HUES48 (cell line): ENCODE data around the gene PTPA.

Source experiments
- H3K27ac ChIP-seq: one replicate; pipeline ENCODE4 v1.7.0; 2013; ENCODE audit warnings: low read depth, low read length, inconsistent platforms
- H3K27me3 ChIP-seq: 2 replicates; pipeline ENCODE4 v1.6.1; 2013; ENCODE audit warnings: mild to moderate bottlenecking, low read length; ENCODE audit not compliant: control insufficient read depth, insufficient read depth
- H3K36me3 ChIP-seq: 2 replicates; pipeline ENCODE4 v1.6.1; 2013; ENCODE audit warnings: low read length; ENCODE audit not compliant: control insufficient read depth, insufficient read depth
- H3K4me1 ChIP-seq: 2 replicates; pipeline ENCODE4 v1.6.1; 2013; ENCODE audit warnings: mild to moderate bottlenecking, low read length; ENCODE audit not compliant: control insufficient read depth, insufficient read depth
- H3K4me3 ChIP-seq: 2 replicates; pipeline ENCODE4 v1.5.1; 2013; ENCODE audit warnings: mild to moderate bottlenecking, low read depth, low read length
- H3K9ac ChIP-seq: 2 replicates; pipeline ENCODE4 v1.6.1; 2013; ENCODE audit warnings: mild to moderate bottlenecking, low read depth, low read length, moderate library complexity
- H3K9me3 ChIP-seq: 2 replicates; pipeline ENCODE4 v1.6.1; 2013; ENCODE audit warnings: low read length; ENCODE audit not compliant: control insufficient read depth, insufficient read depth

The PTPA gene

DNA sequence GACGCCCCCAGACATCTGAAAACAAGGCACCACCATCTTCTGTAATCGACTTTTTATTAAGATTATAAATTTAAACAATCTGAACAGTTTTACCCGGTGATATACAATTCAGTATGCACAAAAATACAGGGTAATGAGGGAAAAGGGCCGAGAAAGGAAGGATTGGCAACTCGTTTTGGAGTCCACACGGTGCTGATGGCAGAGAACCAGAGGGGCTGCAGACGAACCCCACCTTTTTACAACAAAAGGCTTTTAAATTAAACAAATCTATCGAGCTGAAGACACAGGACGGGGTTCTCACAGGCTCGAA, 64.3 kb downstream of the PTPA start:
- H3K4me3 ChIP-seq, result peak overlapping the region; percentile 72
- no peaks in the 10 kb centered on the region for H3K9me3 ChIP-seq
- H3K27ac ChIP-seq, result peak overlapping the region; percentile 59
- H3K4me1 ChIP-seq, result peaks cover 14% of the 10 kb centered on the region
- no peaks in the 10 kb centered on the region for H3K36me3 ChIP-seq
- H3K27me3 ChIP-seq, result peaks cover 87% of the 10 kb centered on the region
- H3K9ac ChIP-seq, result no peak overlapping the region

DNA sequence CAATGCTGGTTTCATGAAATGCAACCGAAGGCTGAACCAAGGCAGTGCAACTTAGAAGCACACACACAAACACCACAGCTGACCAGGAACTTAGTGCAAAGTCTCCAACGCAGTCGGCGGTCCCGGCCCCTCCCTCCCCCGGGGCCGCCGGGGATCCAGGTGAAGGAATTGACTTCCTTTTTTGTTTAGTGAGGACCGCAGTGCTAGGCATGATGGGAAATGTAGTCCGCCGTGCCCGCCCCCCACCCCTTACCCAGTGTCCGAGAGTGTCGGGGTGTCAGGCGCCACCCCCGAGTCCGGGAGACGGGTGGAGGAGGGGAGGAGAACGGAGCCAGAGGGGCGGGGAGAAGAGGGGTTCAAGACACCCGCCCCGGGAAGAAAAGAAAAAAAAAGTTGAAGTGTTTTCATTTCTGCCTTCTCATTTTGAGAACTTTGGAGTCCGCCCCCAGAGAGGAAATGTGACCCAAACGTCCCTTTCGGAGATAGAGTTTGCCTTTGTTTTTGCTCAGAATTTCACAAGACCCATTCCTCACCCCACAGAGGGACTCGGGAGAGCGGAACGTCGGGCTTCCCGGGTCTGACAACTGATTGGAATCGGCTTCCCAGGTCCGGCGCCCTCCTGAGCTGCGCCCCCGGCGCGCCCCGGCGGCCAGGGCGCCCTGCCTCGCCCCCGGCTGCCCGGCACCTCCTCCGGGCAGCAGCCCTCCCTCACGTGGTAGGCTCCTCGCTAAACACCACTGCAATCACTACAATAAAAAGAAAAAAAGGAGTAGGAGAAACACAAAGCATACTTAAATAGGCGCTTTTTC, 64.8 kb downstream of the PTPA start:
- H3K27ac ChIP-seq, result peak overlapping the region; percentile 59
- H3K4me3 ChIP-seq, result peak overlapping the region; percentile 72
- no peaks in the 10 kb centered on the region for H3K9me3 ChIP-seq
- H3K36me3 ChIP-seq, result no peaks in the 10 kb centered on the region
- H3K4me1 ChIP-seq, result peaks cover 14% of the 10 kb centered on the region
- H3K9ac ChIP-seq, result no peak overlapping the region
- H3K27me3 ChIP-seq, result peaks cover 90% of the 10 kb centered on the region

DNA sequence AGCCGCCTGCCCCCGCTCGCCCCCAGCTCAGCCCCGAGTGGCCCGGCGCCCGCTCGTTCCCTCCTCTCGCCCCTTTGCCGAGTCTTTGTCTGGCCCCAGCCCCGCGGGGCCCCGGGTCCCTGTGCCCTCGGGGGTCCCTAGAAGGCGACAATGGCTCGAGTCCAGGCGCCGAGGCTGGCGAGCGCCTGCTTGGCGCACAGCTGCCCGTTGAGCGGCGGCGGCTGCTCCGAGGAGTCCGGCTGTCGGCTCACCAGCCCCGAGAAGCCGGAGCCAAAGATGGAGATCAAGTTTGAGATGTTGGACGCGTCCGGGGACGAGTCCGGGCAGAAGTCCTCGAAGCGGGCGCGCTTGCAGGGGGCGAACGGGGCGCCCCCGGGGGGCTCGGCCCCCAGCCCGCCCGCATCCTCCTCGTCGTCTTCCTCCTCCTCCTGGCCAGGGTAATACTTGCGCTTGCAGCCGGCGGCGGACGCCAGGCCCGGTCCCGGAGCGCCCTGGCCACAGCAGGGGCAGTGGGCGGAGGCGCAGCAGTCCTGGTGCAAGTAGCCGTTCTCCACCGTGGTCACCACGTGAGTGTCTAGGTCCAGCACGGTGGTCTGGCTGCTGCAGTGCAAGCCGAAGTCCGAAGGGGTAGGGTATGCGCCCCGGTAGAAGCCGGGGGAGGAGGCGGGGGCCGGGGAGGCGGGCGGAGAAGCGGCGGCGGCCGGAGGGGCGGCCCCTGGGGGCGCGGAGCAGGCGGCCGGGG, 65.7 kb downstream of the PTPA start:
- Histone ChIP-seq H3K4me1 (peaks cover 14% of the 10 kb centered on the region), H3K27ac (no peak overlapping the region), H3K9me3 (no peaks in the 10 kb centered on the region), H3K4me3 (peak overlapping the region; percentile 72), H3K27me3 (peaks cover 92% of the 10 kb centered on the region), H3K36me3 (no peaks in the 10 kb centered on the region), H3K9ac (no peak overlapping the region)

DNA sequence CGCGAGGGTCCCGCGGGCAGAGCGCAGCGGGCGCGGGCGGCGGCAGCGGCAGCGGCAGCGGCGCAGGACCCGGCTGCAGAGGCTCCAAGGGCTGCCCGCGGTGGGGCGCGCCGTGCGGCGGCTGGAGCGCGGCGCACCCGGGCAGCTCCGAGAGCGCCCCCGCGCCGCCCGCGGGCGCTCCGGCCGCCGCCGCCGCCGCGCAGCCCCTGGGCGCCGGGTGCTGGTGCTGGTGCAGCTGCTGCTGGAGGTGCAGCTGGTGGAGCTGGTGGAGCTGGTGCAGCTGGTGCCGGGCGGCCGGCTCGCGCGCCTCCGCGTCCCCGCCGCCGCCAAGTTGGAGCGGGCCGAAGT, 66.2 kb downstream of the PTPA start:
- no peak overlapping the region for H3K9ac ChIP-seq
- H3K4me3 ChIP-seq, result peak overlapping the region; percentile 72
- no peak overlapping the region for H3K27ac ChIP-seq
- no peaks in the 10 kb centered on the region for H3K36me3 ChIP-seq
- H3K4me1 ChIP-seq, result peaks cover 14% of the 10 kb centered on the region
- H3K27me3 ChIP-seq, result peaks cover 92% of the 10 kb centered on the region
- no peaks in the 10 kb centered on the region for H3K9me3 ChIP-seq

- Histone ChIP-seq H3K9me3 (no peaks in the 10 kb centered on the region), H3K4me1 (peaks cover 14% of the 10 kb centered on the region), H3K36me3 (no peaks in the 10 kb centered on the region), H3K27ac (no peak within 1 kb of the TSS), H3K9ac (no peak within 1 kb of the TSS), H3K27me3 (peaks cover 92% of the 10 kb centered on the region), H3K4me3 (peak within 1 kb of the TSS; percentile 72)
These were observed 66.8 kb downstream of the PTPA start, which contains the start of gene IER5L for GRCh38 chr9:129177791-129178567. IER5L (minus strand) TSS chr9:129178261; CDS start chr9:129178052, 209 bp downstream.

DNA sequence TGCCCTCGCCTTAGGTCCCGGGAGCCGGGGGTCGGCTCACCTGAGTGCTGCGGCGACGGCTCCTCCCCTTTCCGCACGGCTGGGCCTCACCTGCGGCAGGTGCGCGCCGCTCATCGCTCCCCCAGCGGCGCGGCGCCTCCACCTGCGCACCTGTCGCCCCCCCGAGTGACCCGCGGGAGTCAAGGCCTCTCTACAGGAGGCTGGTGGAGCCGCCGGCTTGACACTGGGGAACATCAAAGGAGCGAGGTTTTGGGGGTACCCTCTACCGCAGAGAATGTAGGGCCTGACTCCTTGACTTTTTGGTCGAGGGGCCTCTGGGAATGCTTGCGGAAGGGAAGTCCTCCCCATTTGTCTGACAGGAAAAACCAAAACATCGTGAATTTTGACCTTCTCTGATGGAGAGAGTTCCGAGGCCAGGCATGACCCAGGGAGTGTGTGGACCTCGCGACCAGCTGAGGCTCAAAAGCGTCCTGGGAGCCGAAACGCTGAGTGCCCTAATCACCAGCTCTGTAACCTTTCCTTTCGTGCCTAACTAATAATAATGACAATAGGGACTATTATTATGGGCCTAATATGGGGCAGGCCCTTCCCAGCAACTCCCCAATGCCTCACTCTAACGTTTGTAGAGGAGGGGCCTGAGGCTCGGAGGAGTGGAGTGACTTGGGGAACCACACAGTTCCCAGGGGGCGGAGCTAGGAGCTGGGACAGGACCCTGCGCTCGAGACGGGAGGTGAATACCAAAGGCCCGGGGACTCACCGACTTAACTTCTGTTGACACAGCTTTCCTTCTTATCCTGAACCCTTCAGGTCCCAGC, 67.6 kb downstream of the PTPA start:
- H3K9me3 ChIP-seq, result no peaks in the 10 kb centered on the region
- peaks cover 92% of the 10 kb centered on the region for H3K27me3 ChIP-seq
- no peak overlapping the region for H3K9ac ChIP-seq
- peak overlapping the region; percentile 71; the same call in 1 of the 2 replicates for H3K4me3 ChIP-seq
- no peak overlapping the region for H3K27ac ChIP-seq
- H3K4me1 ChIP-seq, result peaks cover 14% of the 10 kb centered on the region
- no peaks in the 10 kb centered on the region for H3K36me3 ChIP-seq

DNA sequence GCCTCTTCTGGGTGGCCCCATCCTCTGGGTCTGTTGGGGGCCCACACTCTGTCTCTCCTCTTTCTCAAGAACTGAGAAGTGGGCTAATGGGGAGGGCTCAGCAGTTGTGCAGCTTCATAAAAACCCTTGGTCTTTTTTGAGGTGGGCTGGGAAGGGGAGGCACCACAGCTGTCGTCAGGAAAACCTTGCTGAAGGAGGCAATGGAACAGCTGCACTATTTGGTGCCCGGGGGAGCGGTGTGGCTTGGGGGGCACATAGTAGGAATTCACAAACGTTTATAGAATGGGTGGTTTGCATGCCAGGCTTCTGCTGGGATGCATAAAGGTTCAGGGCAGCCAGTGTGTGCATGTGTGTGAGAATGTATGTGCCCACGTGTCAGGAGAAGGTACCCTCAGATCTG, 70.0 kb downstream of the PTPA start:
- no peak overlapping the region for H3K9ac ChIP-seq
- peaks cover 83% of the 10 kb centered on the region for H3K27me3 ChIP-seq
- no peaks in the 10 kb centered on the region for H3K9me3 ChIP-seq
- H3K27ac ChIP-seq, result no peak overlapping the region
- H3K4me3 ChIP-seq, result no peak overlapping the region
- peaks cover 10% of the 10 kb centered on the region for H3K4me1 ChIP-seq
- H3K36me3 ChIP-seq, result no peaks in the 10 kb centered on the region

DNA sequence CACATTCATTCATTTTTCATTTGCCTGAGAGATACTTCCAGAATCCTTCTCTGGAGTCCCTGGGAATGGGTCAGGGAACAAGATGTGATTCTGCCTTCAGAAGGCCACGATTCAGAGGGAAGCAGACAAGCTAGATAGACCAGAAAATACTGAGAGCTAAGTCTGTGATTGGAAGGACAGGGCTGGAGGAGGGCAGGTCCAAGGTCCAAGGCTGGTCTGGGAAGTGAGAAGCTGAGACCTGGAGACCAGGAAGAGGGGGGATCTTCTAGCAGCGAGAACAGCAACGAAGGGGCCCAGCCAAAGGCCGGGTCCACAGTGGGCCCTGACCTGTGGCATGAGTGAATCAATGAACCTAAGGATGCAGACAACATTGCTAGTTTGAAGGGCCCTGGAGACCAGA, 70.9 kb downstream of the PTPA start:
- Histone ChIP-seq H3K4me3 (no peak overlapping the region), H3K27me3 (peaks cover 75% of the 10 kb centered on the region), H3K36me3 (no peaks in the 10 kb centered on the region), H3K9ac (no peak overlapping the region), H3K9me3 (no peaks in the 10 kb centered on the region), H3K27ac (no peak overlapping the region), H3K4me1 (peaks cover 10% of the 10 kb centered on the region)

DNA sequence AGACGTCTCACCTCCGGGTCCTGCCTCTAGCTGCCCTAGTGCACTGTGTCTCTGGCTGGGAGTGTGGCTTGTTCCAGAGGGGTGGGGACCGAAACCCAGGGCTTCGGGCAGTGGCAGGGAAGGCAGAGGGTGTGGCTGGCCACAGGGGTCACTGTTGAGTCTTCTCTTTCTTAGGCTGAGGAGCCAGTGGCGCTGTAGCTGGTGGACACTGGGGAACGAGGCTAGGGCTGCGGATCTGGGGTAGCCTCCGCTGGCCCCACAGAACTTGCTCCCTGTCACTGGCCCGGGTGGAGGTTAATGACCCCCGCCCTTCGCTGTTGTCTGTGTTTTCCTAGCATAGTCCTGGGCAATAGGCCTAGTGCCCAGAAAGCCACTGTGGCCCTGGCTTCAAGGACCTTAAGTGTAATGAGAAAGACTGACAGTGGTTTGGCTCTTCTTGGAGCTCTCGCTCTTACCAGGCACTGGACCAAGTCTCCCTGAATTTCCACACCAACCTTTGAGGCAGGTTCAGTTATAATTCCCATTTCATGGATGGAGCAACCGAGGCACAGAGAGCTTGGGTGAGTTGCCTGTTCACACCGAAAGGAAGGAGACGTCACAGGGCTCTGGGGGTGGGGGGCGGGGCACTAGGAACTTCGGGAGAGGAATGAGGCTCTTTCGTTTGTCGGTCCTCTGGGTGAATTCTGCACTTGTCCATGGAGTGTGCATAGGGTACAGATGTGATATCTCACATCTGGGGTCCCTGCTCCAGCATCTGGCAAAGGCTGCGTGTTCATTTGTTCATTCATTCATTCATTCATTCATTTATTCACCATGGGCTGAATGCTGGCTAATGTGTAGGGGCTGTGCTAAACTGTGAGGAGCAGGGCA, 71.6 kb downstream of the PTPA start:
- H3K4me3 ChIP-seq, result no peak overlapping the region
- H3K36me3 ChIP-seq, result no peaks in the 10 kb centered on the region
- no peaks in the 10 kb centered on the region for H3K9me3 ChIP-seq
- no peak overlapping the region for H3K27ac ChIP-seq
- H3K9ac ChIP-seq, result no peak overlapping the region
- H3K4me1 ChIP-seq, result peaks cover 10% of the 10 kb centered on the region
- H3K27me3 ChIP-seq, result peaks cover 70% of the 10 kb centered on the region
